D341Med (cell line): Measurements from ENCODE around the gene SYTL3.

ENCODE experiments used
- DNase-seq: peaks from one replicate; pipeline ENCODE4 v3.0.0; 2012; ENCODE audit warnings: low spot score

SYTL3 gene

DNA sequence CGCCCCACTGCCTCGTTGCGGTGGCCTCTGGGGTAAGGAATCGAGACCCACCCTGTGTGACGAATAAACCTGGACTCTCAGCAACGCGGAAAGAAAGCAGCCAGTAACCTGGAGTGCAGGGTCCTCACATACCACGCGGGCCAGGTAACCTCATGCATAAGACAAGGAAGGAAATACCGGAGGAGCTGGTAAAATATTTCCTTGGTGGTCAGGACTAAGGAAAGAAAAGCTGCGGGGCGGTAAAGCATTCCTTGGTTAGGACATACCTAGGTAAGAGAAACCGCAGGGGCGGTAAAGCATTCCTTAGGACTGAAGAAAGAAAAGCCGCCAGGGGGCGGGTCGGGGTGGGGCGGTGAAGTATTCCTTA, 80.7 kb downstream of the SYTL3 start:
- no peak for DNase-seq

GRCh38 chr6:158735009-158735408, 85.2 kb downstream of the SYTL3 start:
- no peak for DNase-seq

DNA sequence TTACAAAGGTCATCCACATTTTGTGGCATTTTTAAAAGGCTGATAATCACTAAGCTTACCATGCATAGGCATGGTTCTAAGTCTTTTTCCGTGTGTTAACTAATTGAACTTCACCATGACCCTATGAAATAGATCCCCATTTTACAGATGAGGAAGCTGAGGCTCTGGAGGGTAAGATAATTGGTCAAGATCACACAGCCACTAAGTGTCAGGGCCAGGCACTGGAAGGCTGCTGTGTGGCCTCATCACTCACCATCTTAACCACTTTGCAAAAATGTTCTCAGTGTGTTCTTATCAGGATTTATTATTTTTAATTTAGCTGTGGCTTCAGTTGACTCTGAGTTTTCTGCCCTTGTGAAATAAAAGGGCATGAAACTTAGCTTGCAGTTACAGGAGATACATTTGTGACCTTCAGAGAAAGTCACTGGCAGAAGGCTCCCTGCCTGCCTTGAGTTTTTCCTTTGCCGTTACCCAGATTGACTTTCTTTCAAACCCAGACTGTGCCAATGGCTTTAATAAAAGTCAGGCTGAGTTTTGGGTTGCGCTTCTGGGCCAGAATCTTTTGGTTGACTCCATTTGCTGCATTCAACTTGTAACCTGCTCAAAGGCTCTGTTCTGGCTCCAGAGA, 87.3 kb downstream of the SYTL3 start:
- DNase-seq, result no peak

DNA sequence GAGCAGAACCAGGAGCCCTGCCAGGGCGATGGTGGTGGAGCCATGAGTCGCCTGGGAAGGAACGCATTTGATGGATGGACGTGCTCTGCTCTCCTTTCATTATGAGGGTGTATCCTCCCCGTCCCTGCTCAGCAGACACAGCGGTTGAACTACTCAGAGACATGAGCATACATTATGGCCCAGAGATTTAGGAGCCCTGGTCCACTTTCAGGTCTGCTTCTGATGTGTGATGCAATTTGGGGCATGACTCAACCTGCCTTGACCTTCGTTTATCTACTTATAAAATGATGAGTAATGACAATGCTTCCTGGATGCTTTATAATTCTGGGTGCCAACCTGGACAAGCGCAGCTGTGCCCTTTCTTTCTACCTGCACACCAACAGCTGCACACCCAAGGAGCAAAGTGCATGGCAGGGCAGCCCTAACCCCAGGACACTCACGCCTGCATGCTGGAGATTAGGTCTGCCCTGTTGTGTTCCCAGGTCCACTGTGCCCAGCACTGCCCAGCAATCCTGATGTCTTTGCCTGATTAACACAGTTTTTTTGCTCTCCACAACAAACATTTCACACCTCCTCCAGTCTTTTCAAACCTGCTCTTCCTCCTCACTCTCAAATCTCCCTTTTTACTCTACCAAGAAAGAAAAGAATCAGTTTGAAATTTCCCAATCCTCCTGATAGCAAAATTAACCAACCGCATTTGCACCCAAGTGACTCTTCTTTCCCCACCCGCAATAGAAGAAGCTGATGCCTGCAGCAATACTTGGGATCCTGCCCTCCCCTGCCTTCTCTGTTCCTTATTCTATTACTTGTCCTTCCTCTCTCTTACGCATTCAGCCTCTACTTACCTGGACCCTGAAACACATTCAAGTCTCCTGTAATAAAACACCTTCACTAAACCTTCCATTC, 88.1 kb downstream of the SYTL3 start:
- no peak for DNase-seq

GRCh38 chr6:158739673-158740072, 89.8 kb downstream of the SYTL3 start:
- no peak for DNase-seq

DNA sequence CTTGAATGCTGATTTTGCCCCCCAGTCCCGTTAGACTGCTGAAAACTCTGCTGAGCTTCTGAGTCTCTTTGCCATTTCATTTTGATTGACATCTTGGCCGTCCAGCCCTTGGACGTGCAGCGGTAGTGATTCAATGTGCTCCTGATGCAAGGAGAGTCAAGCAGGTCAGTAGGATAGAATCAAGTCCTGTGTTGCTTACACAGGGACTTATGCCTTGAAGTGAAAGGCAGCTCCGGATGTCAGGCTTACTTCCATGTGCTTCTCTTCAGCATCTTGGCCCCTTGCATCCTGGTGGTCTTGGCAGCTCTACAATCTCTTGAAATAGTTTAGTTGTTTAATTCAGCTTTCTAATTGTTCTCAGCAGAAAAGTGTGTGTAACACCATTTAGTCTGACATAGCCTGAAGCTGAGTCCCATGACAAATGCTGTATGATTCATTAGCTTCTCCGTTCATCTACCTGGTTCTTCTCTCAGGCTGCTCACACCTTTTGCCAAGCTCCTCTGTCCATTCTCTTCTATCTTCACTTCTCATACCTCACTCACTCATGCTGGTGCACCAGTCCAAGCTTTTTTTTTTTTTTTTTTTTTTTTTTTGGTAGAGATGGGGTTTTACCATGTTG, 93.3 kb downstream of the SYTL3 start:
- no peak for DNase-seq

- DNase-seq, result no peak
These were observed 95.2 kb downstream of the SYTL3 start for GRCh38 chr6:158744986-158745430.

GRCh38 chr6:158751224-158751623, 101.4 kb downstream of the SYTL3 start:
- DNase-seq, result no peak

GRCh38 chr6:158751921-158752320, 102.1 kb downstream of the SYTL3 start:
- DNase-seq, result no peak

DNA sequence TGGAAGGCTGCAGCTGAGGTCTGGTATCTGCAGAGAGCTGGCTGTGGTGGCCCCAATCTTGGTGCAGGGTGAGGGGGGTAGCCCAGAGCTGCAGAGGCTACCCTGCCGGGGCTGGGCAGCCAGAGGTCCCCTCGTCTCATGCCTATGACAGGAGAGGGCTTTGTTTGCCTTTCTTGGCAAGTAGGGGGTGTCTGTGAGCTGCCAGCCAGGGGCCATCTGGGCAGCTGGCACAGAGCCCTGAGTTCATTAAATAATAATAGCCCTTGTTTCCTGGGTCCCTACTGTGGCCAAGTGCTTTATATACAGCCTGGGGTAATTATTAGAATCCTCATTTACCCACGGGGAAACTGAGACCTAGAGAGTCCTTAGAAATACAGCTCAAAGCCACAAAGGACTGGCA, 102.8 kb downstream of the SYTL3 start:
- peak; percentile 87 for DNase-seq

DNA sequence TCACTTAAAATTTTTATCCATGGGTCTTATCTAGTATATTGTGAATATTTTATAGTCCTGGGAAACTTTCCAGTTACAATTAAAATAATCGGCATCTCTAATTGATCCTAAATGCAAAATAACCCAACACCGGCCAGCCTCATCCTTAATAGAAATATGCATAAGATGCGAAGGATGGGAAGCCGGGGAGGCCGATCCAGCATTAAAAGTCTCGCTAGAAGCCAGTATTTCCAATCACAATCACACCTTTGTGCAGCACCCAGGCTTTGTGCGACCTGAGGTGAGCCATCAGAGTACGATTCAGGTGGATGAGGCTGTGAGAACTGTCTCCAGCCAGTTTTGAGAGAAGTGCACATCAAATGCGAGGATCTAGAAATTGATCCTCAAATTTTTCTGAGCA, 104.0 kb downstream of the SYTL3 start:
- DNase-seq, result no peak

DNA sequence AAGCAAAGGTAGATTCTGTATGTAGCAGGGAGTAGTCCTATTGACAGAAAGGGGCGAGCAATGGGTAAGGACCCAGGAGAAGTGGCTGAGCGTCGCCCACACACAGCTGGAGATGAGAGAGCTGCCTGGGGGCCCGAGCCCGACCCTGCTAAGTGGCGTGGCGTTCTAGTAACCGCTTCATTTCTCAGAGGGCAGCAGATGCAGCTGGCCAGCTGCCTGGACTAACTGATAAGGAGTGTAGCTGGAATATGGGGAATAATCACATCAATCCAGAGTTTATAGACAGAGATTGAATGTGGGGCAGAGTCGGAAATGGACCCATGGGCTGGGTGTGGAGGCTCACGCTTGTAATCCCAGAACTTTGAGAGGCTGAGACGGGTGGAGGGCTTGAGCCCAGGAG, 104.9 kb downstream of the SYTL3 start:
- no peak for DNase-seq

DNA sequence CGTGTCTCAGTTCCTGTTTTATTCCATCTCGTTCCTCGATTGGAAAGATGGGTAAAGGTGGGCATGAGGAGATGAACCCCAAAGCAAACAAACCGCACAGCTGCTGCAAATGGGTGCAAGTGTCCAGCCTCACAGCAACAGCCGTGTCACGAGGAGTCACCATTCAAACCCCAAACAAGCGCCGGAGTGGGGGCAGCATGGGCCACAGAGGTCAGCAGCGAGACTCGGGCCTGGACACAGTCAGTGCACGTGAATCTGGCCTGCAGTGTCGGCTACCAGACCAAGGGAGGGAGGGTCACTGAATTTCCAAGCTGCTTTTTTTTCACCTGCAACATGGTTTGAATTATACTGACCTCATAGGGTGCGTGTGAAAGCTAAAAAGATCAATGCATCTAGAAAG, 105.8 kb downstream of the SYTL3 start:
- no peak for DNase-seq

DNA sequence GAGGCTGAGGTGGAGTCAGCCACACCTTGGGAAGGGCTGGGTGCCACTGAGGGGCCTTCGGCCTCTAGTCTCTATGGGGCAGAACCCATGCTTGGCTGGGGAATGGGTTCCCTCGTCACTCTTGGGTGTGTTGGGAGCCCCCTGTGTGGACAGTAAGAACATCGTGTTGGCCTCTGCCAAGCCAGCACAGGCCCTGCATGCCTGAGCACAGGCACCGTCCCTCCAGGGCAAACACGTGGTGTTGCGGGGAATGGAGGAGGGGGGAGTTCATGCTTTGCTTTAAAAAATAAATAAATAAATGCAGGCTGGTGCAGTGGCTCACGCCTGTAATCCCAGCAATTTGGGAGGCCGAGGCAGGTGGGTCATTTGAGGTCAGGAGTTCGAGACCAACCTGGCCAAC, 106.3 kb downstream of the SYTL3 start:
- no peak for DNase-seq

- DNase-seq, result no peak
These were observed 107.3 kb downstream of the SYTL3 start for GRCh38 chr6:158756977-158757752.

GRCh38 chr6:158757753-158758090, 107.9 kb downstream of the SYTL3 start:
- no peak for DNase-seq

GRCh38 chr6:158758451-158758860, 108.6 kb downstream of the SYTL3 start:
- peak; percentile 86 for DNase-seq

DNA sequence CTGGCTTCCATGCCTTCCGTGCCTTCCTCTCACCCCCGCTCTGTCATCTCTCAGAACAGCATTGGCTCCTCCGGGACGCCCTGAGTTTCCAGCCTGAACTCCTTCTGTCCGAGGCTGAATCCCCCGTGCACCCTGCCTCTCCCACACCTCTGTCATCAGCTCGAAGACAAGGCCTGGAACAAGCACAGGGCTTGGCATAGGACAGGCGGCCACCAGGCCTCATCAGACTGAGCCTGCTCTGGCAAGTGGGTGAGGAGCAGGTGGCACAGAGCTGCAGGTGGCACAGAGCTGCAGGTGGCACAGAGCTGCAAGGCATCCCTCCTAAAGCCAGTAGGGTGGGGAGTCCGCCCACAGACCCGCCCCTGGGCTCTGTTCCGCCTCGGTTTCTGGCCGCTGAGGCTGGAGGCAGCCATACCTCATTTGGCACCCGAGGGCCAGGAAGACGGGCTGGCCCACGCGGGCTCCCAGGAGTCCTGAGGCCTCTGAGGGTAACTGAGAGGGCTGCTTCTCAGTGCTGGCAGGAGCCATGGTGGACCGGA, 109.2 kb downstream of the SYTL3 start:
- no peak for DNase-seq

DNA sequence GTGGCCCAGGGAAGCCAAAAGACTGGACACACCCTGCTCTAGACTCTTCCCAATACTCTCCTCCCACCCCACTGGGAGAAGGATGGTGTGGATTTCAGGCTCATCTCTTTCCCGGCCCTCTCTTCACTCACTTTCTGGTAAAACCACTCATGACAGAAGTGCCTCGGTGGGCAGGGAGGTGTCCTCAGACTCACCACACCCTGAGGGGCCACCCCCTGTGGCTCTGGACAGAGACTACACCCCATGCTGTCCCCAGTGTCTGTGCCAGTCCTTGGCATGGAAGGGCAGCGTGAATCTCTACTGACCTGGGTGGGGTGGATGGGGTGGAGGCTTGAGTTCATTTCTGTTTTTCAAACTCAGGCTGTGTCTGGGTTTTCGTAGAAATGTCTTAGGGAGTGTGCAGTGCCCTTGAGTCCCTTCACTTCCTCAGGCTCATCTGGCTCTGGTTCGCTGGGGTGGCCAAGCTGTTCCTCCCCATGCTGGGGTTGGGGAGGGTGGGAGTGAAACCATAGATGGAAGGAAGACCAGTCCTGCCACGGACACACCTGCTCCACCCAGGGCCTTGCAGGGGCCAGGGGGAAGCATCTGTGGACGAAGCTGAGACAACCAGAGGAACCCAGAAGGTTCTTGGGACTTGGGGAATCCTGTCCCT, 110.2 kb downstream of the SYTL3 start:
- no peak for DNase-seq

DNA sequence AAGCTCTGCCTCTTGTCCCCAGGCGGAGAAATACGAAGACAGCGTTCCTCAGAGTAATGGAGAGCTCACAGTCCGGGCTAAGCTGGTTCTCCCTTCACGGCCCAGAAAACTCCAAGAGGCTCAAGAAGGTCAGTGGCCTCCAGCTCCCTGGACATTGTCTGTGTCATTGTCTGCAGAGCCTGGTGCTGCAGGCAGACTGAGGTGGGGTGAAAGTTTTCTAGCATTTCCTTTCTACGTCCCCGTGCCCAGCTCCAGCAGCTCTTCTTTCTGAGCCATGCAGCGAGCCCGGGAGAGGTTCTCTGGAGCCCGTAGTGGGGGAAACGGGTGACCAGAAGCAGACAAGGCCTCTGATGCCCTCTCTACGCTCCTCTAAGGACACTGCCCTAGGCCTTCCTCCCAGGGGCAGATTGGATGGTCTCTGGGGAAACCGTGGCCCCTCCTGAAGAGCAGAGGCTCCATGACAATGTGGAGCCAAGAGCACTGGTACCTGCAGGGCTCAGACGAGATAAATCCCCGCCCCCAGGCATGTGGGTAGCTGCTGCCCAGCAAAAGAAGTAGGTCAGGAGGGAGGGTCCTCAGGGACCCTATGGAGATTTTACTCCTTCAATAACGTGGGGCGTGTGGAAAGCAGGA, 110.9 kb downstream of the SYTL3 start:
- no peak for DNase-seq

DNA sequence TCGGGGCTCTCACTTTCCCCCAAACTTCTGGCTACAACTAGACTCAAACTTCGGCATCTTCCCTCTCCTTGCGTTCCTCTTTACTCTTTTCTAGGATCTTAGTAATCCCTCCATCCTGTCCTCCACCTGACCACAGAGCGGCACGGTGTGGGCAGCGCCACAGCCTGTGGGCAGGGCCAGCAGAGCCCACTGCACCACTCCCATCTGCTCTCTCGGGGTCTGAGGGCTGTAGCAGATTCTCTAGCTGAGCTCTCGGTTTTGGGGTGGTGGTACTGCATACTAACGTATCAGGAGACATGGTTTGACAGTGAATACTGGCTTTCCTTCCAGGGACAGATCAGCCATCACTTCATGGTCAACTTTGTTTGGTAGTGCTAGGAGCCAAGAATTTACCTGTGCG, 111.9 kb downstream of the SYTL3 start:
- no peak for DNase-seq
